Liver (tissue), 9 donors: ENCODE data around the gene PPIE. TPM values are rescaled to one million over a fixed set of nuclear protein-coding genes. Genes with fewer than 3 reads are reported as not detected.
"Not testable (repeated sequence)": the region's sequence is repeated elsewhere in the genome, so short reads cannot be mapped to it uniquely, and the experiment has no call there.

Experiments
- DNase-seq: peaks from one replicate; pipeline ENCODE4 v3.0.0-alpha.2; 2017; ENCODE audit warnings: low spot score
- H3K27ac ChIP-seq, 2 donors: one replicate each; pipeline ENCODE4 v1.7.0; 2013; ENCODE audit warnings: inconsistent platforms in 2 of 2, low read length in 2 of 2, control low read depth in 1 of 2, low read depth in 1 of 2, mild to moderate bottlenecking in 1 of 2
- H3K27me3 ChIP-seq, 4 donors: one replicate each; pipeline versions ENCODE4 v1.6.1 to v1.7.0; 2013; ENCODE audit warnings: low read length in 3 of 4, inconsistent platforms in 1 of 4, mild to moderate bottlenecking in 1 of 4, moderate library complexity in 1 of 4; ENCODE audit not compliant: control insufficient read depth in 4 of 4, insufficient read depth in 4 of 4
- H3K36me3 ChIP-seq, 4 donors: one replicate each; pipeline versions ENCODE4 v1.6.1 to v1.7.0; 2013; ENCODE audit warnings: low read length in 3 of 4, mild to moderate bottlenecking in 3 of 4, low read depth in 1 of 4, moderate library complexity in 1 of 4; ENCODE audit not compliant: control insufficient read depth in 4 of 4, insufficient read depth in 3 of 4
- H3K4me1 ChIP-seq, 4 donors: one replicate each; pipeline versions ENCODE4 v1.6.1 to v1.7.0; 2013; ENCODE audit warnings: low read length in 3 of 4, mild to moderate bottlenecking in 3 of 4, moderate library complexity in 1 of 4; ENCODE audit not compliant: control insufficient read depth in 4 of 4, insufficient read depth in 4 of 4
- H3K4me3 ChIP-seq, 3 donors: one replicate each; pipeline versions ENCODE4 v1.6.1 to v1.7.0; 2013; ENCODE audit warnings: low read length in 3 of 3, control low read depth in 1 of 3, low read depth in 1 of 3, mild to moderate bottlenecking in 1 of 3
- H3K9ac ChIP-seq, 2 donors: one replicate each; pipeline ENCODE4 v1.7.0; 2013; ENCODE audit warnings: low read length in 2 of 2, mild to moderate bottlenecking in 2 of 2, moderate library complexity in 2 of 2, control low read depth in 1 of 2, low read depth in 1 of 2
- H3K9me3 ChIP-seq, 4 donors: one replicate each; pipeline versions ENCODE4 v1.6.1 to v1.7.0; 2013; ENCODE audit warnings: low read length in 3 of 4; ENCODE audit not compliant: control insufficient read depth in 4 of 4
- FOXA2 ChIP-seq: IDR thresholded peaks from 2 replicates; pipeline ENCODE4 v1.6.1; 2016; ENCODE audit warnings: antibody characterized with exemption
- HNF4A ChIP-seq, 2 donors: conservative IDR thresholded peaks; 2 replicates each; pipeline ENCODE4 v1.6.1; 2016; ENCODE audit warnings: antibody characterized with exemption in 2 of 2, mild to moderate bottlenecking in 2 of 2
- WGBS: extraction: QIAGEN DNeasy Blood & Tissue Kit; methylation state at CpG from one replicate; pipeline ENCODE4 v1.1.7; 2013; 5-methylcytosine and 5-hydroxymethylcytosine counted together
- polyA plus RNA-seq, 2 donors: library from polyadenylated mRNA; stranded (reverse) in 1 of 2; unstranded in 1 of 2; fragments of 200-250 nt in 1 of 2; fragments of >200 nt in 1 of 2; fragmentation: Nextera tagmentation in 1 of 2; extraction: Ambion mirVana in 1 of 2; gene quantifications; one replicate each; pipeline versions ENCODE4 v1.2.1 to v1.2.3, GENCODE V29; 2013 to 2015
- total RNA-seq, 2 donors: library from RNA; depleted of rRNA; stranded (reverse); fragments of >200 nt; gene quantifications; one replicate each; pipeline ENCODE4 v1.2.3, GENCODE V29; 2014
- TF ChIP-seq, protein P1 (sequence below): IDR thresholded peaks from 2 replicates; pipeline ENCODE4 v1.6.1; 2016; ENCODE audit warnings: antibody characterized with exemption
- donor health status: healthy.
- donor health status: healthy.
- donor health status: healthy.
- donor health status: healthy.
- donor health status: healthy.

The PPIE gene
- total and polyA plus RNA-seq, 4 donors: 15.5 to 23.6 (median 19.2) TPM

GRCh38 chr1:39762550-39763540, 24.2 kb downstream of the PPIE start (continued):
- TF ChIP-seq, protein P1, sequence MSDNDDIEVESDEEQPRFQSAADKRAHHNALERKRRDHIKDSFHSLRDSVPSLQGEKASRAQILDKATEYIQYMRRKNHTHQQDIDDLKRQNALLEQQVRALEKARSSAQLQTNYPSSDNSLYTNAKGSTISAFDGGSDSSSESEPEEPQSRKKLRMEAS: no peak
- TF ChIP-seq FOXA2: no peak

DNA sequence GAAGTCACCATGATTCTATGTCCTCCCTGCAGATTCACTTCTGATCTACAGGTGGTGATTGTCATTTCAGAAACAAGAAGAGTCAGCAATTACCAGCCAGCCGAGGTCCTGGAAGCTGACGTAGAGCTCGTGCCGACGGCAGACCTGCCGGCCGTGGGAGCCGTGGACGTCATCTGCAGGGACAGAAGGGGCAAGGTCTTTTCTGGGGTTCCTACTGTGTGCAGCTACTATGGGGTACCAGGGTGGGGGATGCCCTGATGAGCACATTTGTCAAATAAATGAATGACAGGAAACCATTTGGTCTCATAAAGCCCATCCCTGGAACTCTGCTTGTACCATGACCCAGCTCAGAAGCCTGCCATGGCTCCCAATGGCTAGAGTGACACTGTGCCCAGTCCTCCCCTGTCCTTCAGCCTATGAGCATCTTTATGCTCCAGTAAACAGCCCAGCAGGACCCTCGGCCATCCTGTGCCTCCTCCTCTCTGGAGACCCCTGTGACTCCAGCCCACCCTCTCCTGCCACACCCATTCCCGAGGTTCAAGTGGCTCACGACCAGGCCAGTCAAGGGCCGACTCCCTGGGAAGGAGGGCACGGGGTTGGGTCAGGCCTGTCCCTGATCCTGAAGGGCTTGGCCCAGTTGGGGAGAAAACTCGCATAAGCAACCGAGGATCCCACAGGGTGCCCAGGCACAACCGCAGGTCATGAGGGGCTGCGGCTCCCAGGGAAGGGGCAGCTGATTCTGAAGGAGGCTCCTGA, 25.1 kb downstream of the PPIE start:
- peaks cover 0 to 10% (median 0%) of the 10 kb centered on the region in 4 donors for H3K36me3 ChIP-seq
- 93% methylated on average over 16 of the region's 18 CpGs for WGBS
- H3K4me1 ChIP-seq, H3K9me3 ChIP-seq, H3K4me3 ChIP-seq, H3K9ac ChIP-seq, H3K27me3 ChIP-seq, H3K27ac ChIP-seq, DNase-seq: not testable (repeated sequence)

DNA sequence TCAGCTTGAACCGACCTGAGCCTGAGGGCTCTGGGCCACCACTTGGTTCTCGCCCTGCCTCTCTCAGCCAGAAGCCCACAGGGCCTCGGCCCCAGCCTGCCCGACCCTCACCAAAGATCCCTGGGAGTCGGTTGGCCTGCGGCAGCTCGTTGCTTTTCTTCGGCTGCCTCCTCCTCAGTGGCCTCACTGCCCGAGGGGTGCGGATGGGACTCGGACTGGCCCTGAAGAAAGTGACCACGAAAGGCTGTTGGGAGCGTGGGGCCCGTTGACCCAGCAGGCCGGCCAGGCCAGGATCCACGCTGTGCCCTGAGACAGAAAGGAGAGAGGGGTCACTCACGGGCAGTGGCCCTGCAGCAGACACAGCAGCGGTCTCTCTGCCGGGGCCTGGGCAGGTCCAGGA, 25.8 kb downstream of the PPIE start:
- H3K36me3 ChIP-seq, H3K9me3 ChIP-seq, H3K4me3 ChIP-seq, H3K27me3 ChIP-seq, H3K27ac ChIP-seq, H3K4me1 ChIP-seq, DNase-seq, H3K9ac ChIP-seq: not testable (repeated sequence)
- WGBS: 94% methylated on average over 14 of the region's 19 CpGs

DNA sequence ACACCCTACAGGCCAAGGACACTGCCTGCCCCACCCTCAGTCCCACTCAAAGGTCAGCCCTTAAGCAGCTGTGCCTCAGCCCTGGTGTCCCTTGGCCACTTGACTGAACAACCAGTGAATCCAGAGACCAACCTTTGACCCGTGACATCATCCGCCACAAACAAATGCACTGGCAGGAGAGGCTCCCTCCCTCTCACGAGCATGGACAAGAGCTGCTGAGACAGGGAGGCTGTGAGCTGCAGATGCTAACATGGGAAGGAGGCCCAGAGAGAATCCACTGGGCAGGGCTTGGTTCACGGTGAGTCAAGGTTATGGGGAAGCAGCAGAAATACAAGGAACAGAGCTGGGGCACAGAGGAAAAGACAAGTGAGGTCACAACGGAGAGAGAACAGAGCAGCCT, 27.8 kb downstream of the PPIE start:
- peak in 1 of 2 donors; percentile 44 for TF ChIP-seq HNF4A (conservative IDR thresholded peaks at IDR 0.05)
- WGBS: 28% methylated on average over 1 of the region's 5 CpGs
- not testable (repeated sequence) for H3K27ac ChIP-seq, H3K36me3 ChIP-seq, H3K27me3 ChIP-seq, H3K4me1 ChIP-seq, DNase-seq, H3K9me3 ChIP-seq, H3K9ac ChIP-seq, H3K4me3 ChIP-seq

DNA sequence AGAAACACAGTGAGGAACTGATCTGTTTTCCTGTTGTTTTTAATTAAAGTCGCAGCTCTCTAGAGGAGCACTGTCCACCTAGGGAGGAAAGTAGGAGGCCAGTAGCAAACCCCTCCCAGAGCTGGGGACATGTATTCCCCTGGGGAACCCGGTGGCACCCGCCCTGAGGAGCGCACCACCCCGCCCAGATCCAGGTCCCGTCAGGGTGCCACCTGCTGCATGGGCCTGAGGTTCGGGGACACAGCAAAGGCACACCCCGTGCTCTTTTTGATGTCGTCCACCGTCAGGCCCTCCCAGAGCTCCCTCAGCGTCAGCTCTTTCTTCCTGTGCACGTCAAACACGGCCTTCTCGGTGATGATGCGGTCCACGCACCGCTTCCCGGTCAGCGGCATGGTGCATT, 30.8 kb downstream of the PPIE start:
- not testable (repeated sequence) for H3K27ac ChIP-seq, H3K9me3 ChIP-seq, H3K27me3 ChIP-seq, H3K4me3 ChIP-seq, H3K9ac ChIP-seq, H3K4me1 ChIP-seq, H3K36me3 ChIP-seq, DNase-seq
- WGBS: 91% methylated on average over 18 of the region's 19 CpGs

DNA sequence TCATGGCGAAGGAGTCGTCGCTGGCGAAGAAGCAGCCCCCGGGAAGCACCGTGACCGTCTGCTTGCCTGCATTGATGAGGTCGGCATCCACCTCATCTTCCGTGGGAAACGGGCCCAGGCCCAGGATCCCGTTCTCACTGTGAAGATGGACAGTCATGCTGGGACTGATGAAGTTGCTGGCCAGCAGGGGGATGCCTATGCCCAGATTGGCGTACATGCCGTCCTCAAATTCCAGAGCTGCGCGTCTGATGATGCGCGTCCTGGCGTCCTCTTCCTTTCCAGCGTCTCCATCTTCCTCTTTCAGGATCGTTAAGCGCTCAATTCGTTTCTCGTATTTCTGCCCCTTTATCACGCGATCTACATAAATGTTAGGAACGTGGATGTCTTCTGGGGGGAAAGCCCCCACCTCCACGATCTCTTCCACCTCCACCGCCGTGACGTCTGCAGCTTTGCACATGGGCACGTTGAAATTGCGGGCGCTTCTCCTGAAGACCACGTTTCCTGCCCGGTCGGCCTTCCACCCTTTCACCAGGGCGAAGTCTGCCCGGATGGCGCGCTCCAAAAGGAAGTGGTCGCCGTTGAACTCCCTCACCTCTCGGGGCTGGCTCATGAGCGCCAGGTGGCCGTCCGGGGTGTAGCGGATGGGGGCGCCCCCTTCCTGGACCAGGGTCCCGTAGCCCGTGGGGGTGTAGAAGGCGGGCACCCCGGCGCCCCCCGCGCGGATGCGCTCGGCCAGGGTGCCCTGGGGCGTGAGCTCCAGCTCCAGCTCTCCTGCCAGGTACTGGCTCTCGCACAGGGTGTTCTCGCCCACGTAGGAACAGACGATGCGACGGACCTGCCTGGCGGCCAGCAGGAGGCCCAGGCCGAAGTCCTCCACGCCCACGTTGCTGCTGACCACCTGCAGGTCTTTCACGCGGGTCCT, 31.7 kb downstream of the PPIE start:
- H3K27ac ChIP-seq, H3K36me3 ChIP-seq, DNase-seq, H3K9ac ChIP-seq, H3K4me3 ChIP-seq, H3K9me3 ChIP-seq, H3K27me3 ChIP-seq, H3K4me1 ChIP-seq: not testable (repeated sequence)
- 39% methylated on average over 24 of the region's 71 CpGs for WGBS

GRCh38 chr1:39771022-39771532, 32.4 kb downstream of the PPIE start, which contains the start of gene OXCT2:
Gene OXCT2 (minus strand): TSS chr1:39771348. CDS start chr1:39771255, 93 bp downstream.
- H3K27ac ChIP-seq, H3K27me3 ChIP-seq, DNase-seq, H3K36me3 ChIP-seq, H3K4me1 ChIP-seq, H3K9ac ChIP-seq, H3K9me3 ChIP-seq, H3K4me3 ChIP-seq: not testable (repeated sequence)
- 7% methylated on average over 48 of the region's 57 CpGs for WGBS
